ENCODE results near the gene DMC1. TPM values are rescaled to one million over a fixed set of nuclear protein-coding genes. Genes with fewer than 3 reads are reported as not detected.

DMC1 gene
- total RNA-seq, 1 donor from 2014 or later: 1.3 TPM

DNA sequence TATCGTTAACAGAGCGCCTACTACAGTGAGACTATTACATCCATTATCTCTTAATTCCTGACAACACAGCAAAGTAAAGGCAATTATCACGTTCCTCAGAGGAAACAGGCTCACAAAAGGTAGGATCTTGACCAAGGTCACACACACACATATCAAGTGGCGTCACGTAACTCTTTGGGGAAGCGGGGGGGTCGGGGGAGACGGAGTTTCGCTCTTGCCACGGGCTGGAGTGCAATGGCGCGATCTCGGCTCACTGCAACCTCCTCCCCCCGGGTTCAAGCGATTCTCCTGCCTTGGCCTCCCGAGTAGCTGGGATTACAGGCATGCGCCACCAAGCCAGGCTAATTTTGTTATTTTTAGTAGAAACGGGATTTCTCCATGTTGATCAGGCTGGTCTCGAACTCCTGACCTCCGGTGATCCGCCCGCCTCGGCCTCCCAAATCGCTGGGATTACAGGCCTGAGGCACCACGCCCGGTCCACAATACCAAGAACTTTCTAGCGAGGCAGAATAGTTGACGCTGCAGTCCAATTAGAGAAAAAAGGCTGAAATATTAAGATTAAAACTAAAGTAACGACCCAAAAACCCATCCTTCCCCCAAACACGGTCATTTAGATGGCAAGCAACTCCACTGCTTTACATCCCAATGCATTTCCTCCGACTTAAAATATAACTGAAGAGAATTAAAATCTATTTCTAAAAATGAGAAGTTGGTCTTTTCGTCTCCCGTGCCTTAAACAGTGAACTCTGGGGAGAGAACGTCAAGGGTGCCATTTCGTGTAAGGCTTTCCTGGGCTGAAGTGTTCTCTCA, 65.0 kb downstream of the DMC1 start:
- no peak for DNase-seq (ENCODE audit: extremely low read depth, low read depth, low spot score)

DNA sequence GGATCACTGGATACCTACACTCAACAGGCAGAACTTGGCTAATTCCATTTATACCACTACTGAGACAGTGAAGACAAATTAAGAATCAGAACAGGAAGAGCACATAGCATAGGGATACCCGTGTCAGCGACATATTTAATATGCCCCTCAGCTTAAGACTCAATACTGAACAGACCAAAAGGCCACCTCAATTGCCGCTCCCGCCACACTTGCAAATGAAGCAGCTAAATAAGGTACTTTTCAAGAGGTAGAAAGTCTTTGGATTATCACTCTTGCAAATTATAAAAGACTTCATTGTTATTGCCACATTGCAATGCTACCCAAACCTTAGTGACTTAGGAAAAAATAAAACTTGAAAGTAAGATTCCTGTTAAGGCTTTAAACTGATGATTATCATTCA, 67.0 kb downstream of the DMC1 start:
- DNase-seq (ENCODE audit: extremely low read depth, low read depth, low spot score): no peak

DNA sequence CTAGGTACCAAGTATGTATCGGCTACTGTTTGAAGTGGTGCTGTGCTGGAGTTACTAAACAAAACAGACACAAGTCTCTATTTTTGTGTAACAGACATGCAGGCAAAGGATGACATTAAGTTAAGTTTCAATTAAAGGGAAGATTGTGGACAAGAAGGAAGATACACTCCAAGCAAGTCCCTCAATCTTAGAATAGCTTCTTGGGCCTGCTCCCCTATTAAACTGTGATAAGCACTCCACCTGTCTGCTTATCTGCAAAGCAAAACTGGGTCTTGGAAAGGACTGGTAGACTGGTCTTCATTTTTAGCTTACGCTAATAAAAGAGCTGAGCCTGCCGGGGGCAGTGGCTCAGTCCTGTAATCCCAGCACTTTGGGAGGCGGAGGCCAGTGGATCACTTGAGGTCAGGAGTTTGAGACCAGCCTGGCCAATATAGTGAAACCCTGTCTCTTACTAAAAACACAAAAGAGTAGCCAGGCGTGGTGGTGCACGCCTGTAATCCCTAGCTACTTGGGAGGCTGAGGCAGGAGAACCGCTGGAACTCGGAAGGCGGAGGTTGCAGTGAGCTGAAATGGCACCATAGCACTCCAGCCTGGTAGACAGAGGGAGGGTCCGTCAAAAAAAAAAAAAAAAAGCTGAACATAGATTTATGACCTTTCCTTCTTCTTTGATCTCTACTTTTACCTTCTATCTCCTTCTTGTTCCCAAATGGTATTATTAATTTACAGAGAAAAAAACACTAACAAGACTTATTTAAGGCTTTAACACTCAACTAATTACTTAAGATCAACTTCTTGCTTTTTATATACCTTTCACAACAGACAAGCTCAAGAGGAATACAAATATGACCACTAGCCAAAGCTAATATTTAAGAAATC, 67.9 kb downstream of the DMC1 start:
- no peak for DNase-seq (ENCODE audit: extremely low read depth, low read depth, low spot score)

DNA sequence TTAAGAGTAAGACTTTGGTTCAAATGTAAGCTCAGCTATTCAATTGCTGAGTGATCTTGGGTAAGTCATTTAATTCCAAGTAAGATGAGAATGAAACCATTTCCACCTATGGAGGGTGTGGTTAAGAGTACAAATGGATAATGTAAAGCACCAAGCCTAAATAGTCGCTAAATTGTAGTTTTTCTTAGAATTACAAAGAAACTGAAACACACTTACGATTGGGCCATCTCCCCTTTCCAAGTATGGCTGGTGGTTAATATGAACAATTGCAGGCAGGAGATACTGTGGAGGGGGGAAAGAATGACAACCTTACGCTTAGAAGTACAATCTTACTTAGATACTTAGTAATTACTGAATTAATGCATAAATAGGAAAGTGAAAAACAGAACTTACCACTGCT, 72.1 kb downstream of the DMC1 start:
- DNase-seq (ENCODE audit: extremely low read depth, low read depth, low spot score): no peak

DNA sequence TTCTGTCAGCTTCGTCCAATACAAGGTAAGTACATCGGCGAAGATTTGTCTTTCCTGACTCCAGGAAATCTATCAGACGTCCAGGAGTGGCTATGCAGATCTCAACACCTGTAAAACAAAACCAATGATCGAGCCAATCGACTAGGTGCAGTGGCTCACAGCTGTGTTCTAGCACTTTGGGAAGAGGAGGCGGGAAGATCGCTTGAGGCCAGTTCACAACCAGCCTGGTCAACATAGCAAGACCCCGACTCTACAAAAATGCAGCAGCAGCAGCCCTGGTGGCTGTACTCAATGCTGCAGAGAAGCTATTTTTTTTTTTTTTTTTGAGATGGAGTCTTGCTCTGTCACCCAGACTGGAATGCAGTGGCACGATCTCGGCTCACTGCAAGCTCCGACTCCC, 75.0 kb downstream of the DMC1 start:
- DNase-seq (ENCODE audit: extremely low read depth, low read depth, low spot score): no peak

DNA sequence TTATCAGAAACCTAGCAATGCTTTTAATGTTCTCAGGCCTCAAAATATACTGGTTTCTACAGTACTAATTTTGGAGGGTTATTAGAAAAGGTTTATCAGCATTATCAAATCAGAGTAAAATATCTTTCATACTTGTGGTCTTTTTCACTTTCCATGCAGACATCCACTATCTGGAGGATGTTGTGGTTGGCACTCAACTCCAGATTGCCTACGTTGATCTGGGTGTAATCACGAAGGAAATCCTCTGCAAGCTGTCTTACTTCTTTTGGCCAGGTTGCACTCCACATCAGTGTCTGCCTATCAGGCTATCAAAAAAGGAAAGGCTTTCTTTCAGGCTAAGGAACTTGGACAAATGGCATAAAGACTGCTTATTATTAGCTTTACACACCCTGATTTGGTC, 75.5 kb downstream of the DMC1 start:
- DNase-seq (ENCODE audit: extremely low read depth, low read depth, low spot score): no peak

DNA sequence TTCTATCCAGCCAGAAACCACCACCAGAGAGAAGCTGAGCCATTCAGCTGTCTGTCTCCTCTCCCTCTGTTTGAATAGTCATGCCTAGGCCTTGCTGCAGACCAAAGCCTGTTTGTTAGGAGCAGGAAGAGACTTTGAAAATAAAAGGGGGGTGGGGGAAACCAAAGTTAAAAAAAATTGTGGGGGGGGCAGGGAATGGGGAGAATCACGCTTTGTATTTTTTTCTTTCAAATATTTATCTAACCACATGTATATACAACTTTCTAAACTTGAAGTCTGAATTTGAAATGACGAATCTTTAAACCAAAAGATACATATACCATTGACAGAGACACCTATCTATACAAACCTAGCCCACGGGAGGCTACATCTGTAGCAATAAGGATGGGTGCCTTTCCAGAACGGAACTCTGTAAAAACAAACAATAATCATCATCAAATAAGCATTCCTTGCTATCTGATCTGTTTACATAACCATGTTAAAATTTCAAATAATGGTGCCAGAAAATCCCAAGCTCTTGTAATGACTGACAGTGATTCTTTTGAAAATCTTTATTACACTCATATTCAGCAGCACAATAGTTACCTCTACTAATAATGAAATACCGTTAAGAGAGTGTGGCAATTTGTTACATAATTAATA, 78.2 kb downstream of the DMC1 start:
- DNase-seq (ENCODE audit: extremely low read depth, low read depth, low spot score): no peak

DNA sequence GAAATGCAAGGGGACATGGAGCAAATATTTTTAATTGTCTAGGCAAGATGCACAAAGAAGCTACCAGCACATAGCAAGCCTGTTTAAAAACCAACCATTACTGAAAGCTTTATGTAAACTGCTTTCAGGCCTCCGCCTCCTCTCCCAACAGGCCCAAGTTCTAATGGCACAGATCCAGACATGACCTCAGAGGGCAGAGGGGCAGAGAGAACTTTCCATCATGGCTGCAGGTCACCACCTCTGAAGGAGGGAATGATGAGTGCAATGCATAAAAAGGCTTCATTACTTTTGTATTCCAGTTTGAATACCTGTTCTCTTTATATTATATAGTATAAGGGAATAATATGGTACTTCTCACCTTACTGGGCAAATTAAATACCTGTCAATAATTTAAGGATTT, 79.1 kb downstream of the DMC1 start:
- DNase-seq (ENCODE audit: extremely low read depth, low read depth, low spot score): no peak

DNA sequence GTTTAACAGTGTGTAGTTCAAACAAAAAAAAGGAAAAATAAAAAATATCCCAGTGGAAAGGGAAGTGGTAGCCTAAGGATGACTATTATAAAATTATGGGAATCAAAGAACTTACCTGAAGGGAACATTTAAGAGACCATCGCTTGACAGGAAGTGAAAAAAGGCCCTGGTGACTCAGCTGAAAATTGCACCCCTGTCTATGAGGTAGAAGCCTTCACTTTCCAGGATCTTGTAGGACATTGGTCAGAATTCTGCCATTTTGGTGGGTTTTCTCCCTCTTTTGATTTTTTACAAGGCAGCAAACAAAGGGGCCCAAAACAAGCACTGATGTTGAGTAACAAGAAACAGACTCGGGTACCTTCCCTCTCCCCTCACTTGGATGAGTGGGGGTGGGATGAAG, 79.5 kb downstream of the DMC1 start:
- no peak for DNase-seq (ENCODE audit: extremely low read depth, low read depth, low spot score)

DNA sequence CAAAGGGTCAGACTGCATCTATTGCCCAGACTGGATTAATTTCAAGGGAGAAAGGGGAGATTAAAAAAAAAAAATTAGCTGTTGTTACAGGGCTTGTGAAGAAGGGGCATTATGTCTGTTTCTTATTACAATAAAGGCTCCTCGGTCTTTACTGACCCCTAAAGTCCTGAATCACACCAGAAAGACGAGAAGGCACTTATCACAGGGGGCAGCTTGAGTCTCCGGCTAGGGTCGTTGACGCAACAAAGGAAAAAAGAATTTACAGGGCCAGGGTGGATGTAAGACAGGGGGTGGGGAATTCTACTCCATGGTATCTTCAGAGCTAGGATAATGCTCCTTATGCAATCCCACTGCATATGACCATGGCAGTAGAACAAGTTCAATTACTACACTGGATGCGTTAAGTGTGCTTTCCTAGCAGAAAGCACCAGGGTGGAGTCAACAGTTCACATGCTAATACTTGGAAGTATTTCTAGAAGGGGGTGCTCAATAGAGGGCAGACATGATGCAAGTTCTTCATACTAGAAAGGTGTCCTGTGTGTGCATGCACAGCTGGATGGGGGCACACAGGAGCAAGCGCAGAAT, 80.3 kb downstream of the DMC1 start:
- DNase-seq (ENCODE audit: extremely low read depth, low read depth, low spot score): no peak

DNA sequence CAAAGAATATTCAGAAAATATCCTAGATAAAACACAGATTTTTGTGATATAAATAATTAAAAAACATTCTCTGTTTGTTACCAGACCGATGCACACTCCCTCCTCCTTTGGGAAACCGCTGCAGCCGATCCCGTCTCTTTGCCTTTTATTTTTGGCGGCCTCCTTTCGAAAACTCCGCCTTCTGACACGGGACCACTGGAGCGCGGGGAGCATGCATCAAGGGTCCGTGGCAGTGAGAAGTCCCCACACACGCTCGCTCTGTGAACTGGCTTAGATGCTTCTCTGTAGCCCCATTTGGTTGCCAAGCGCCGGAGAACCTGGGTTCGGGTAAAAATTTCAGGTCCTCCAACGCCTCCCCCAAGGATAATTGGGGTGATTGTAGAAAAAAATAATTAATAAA, 80.8 kb downstream of the DMC1 start:
- DNase-seq (ENCODE audit: extremely low read depth, low read depth, low spot score): no peak

DNA sequence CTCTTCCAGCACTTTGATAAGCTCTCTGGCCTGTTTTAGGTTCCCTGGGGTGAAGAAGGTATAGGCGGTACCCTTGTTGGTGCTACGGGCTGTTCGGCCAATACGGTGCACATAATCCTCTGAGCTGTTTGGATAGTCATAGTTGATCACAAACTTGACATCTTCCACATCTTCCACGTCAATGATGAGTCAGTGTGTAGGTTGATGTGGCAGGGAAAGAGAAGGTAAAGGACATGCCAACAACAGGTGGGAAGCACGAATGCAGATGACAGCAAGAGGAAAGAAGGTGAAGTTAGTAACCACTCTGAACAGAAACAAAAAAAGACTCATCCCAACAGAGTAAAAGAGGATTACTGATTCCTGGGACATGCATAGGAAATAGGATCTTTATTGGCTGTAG, 82.0 kb downstream of the DMC1 start:
- DNase-seq (ENCODE audit: extremely low read depth, low read depth, low spot score): no peak

DNA sequence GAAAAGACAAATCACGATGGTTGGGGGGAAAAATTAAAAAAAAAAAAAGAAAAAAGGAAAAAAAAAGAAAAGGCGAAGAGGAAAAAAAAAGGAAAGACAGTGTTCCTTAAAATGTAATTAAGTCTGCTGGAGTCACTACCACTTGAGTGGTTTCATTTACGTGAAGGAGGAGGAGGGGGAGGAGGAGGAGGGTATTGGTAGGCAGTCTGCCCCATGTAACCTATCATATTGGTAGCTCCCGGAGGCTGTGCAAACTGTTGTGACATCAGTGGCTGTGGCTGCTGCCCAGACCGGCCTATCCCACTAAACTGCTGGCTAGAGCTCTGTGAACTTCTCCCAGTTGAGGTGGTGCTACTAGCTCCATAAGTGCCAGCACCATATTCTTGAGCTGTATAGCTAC, 84.2 kb downstream of the DMC1 start:
- no peak for DNase-seq (ENCODE audit: extremely low read depth, low read depth, low spot score)

DNA sequence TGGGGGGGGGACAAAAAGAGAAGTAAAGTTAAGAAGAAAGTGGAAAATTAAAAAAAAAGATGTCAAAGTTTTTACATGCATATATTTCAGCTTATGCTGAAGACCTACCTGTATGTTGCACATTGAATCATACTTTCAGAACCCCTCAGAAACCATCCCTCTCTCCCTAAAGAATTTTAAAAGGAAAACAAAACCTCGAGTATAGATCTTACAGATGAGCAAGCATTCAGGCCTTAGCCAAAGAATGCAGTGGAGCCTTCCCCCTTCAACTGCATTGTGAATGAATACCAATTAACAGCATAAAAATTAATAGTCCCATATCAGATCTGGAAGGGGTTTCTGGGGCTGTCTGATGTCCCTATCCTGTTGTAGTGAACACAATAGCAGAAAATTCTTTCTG, 85.7 kb downstream of the DMC1 start:
- no peak for DNase-seq (ENCODE audit: extremely low read depth, low read depth, low spot score)

DNA sequence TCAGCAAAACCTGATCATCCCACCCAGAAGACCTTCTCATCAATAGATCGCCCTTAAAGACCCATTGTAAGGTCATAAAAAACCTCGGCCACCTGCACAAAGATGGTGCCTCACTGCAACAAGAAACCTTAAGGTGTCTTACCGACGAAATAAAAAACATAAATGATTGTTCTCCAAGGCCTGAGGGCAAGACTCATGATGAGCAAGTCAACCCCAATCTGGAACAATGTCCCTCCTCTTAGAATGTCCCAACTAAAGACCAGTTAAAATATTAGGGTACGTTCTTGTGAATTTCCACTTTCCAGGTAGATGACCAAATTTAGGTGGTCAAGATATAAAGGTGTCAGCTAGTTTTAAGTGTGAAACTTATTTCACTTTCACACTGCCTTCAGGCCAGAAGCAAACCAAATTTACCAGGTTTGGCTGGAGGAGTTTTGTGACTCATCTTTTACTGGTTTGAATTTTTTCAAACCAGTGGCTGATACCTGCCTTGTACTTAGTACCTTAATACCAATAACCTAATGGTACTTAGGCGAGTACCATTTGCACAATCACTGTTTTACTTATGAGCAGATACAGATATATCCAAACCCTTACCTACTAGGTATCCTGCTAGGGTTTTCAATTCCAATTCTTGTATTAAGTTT, 87.2 kb downstream of the DMC1 start:
- no peak for DNase-seq (ENCODE audit: extremely low read depth, low read depth, low spot score)

DNA sequence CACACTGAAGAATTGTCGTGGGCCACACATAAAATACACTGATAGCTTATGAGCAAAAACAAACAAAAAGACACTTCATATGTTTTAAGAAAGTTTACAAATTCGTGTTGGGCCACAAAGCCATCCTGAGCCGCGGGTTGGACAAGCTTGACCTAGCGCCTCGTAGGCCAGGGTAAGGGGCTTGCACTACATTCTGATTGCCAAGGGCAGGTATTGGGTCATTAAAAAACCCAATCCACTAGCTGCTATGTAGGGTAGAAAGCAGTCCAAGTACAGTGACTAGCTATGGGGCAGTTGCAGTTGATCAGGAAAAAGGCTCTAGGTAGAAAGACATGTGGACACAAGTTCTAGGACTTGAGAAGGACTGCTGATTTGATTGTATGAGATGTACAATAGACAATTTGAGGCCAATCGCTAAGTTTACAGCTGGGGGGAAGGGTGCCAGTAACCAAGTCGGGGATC, 88.1 kb downstream of the DMC1 start:
- no peak for DNase-seq (ENCODE audit: extremely low read depth, low read depth, low spot score)

DNA sequence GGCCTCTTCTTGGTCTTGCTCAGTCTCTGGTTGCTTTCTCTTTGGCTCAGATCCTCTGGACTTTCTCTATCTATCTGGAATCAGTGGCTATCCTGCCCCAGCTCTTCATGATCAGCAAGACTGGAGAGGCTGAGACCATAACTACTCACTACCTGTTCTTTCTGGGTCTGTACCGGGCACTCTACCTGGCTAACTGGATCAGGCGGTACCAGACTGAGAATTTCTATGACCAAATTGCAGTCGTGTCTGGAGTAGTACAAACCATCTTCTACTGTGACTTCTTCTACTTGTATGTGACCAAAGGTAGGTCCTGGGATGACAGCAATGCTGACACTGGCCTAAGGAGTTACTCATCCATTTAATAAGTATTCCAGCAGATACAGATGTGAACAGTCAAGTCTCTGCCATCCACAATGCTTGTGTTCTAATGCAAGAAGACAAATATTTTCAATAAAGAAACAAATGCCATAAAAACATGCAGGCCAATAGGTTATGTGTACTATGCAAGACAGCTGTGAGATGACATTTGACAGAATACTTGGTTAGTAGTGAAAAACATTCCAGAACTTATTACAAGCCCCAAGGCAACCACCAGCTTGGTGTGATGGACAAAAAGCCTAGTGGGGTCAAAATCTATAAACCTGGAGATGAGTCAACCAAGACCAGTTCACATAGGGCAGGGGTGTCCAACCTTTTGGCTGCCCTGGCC, 88.7 kb downstream of the DMC1 start:
- DNase-seq (ENCODE audit: extremely low read depth, low read depth, low spot score): no peak

DNA sequence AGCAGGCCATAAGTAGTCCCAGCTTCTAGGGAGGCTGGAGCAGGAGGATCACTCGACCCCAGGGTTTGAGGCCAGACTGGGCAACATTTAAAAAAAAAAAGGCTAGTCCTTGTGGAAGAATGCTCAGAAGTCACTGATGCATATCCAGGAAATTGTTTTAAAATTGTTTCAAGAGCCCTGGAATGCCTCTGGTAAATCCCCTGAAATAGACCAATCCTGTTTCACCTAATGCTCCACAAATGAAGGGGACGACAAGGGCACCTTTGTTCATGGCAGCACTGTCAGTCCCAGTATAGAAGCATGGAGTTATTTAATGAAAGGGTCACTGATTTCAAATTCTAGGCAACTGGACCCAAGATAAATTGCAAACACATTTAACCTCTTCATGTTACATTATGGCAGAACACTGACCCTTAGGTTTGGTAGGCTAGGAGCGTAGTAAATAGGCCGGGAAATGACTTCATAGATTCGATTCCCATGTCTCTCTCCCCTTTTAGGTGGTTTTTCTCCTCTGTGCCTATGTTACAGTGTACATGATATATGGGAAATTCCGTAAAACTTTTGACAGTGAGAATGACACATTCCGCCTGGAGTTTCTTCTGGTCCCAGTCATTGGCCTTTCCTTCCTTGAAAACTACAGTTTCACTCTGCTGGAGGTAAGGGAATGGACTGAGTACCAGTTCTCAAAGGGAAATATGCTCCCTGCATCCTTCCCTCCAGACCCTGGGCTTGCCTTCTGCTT, 90.7 kb downstream of the DMC1 start:
- no peak for DNase-seq (ENCODE audit: extremely low read depth, low read depth, low spot score)

DNA sequence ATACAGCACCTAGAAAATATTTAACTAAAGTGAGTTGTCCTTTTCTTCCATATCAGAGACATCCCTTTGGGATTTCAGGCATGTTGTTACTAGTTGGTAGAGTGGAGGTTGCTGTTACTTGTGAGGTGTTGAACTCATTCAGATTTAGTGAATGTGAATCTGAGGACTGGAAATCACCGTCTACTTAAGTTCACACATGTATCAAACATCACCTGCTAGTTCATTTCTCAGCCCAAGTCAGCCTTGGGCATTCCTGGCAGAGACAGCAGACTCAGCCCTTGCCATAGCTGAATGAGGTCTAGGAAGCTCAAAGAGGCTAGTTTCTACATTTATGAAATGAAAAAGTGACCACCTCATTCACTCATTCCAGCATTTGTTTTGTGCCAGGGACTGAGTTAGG, 92.4 kb downstream of the DMC1 start:
- DNase-seq (ENCODE audit: extremely low read depth, low read depth, low spot score): no peak

Measured in glomerular endothelial cell (primary cell).